ENCODE results near the gene SUDS3.
"Not testable (repeated sequence)": the region's sequence is repeated elsewhere in the genome, so short reads cannot be mapped to it uniquely, and the experiment has no call there.

The SUDS3 gene

GRCh38 chr12:118398524-118398923 lies 22.2 kb downstream of the SUDS3 start:
- no peak for DNase-seq

DNA sequence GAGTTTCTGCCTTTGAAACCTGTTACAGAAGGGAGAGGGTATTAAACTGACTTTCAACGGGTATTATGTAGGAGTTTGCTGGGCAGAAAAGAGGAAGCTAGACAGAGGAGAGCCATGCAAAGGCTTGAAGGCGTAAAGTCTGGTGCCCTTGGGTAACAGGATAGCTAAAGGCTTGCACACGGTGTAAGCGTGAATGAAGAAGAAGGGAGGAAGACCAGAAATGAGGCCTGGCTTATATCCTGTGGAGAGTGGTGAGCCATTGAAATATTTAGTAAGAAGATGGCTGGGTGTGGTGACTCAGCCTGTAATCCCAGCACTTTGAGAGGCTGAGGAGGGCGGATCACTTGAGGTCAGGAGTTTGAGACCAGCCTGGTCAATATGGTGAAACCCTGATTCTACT lies 22.6 kb downstream of the SUDS3 start:
- no peak for DNase-seq

DNA sequence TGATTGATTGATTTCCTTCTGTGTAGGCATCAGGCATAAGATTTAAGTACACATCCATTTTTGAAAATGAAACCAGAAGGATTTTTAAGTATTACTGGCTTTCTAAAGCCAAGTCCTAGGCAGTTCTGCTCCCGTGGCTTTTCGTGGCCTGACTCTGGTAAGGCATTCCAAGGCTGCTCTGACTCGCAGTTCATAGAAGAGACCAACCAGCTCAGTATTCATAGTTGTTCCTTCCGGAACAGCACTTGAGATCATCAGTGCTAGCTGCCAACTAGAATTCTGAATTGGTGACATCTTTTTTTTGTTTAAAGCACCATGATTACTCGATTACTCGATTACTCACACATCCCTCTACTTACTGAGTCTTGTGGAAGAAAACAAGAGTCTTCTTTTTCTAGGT lies 25.9 kb downstream of the SUDS3 start:
- DNase-seq, result no peak

DNA sequence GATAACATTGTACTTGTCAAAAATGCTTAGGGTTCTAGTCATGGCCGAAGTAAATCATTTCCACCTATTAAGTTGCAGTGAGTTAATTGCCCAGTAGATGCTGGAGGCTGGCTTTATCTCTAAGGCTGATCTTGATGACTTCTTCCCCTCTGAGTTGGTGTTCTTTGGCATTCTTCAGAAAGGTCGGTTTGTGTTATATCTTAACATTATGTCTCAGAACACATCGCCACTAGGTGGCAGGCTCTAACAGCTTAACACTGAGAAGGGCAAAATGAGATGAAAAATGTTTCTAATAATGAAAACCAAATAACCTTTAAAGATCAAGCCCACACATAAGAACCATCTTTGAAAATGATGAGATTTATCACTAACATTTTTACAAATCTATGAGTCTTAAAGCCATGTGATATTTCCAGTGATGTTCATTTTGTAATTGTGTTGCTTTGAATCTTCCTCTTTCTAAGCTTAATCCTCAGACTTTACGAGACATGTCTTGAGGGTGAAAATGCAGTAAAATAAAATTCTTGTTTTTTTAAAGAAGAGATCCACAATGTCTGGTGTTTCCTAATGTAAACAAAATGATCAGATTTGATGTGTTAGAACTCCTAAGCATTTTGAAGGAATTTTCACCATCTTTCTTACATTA lies 28.6 kb downstream of the SUDS3 start:
- peak; percentile 13 for DNase-seq

- not testable (repeated sequence) for DNase-seq
These were observed 31.9 kb downstream of the SUDS3 start for GRCh38 chr12:118408241-118408640.

GRCh38 chr12:118409834-118410233 lies 33.5 kb downstream of the SUDS3 start:
- DNase-seq, result no peak

DNA sequence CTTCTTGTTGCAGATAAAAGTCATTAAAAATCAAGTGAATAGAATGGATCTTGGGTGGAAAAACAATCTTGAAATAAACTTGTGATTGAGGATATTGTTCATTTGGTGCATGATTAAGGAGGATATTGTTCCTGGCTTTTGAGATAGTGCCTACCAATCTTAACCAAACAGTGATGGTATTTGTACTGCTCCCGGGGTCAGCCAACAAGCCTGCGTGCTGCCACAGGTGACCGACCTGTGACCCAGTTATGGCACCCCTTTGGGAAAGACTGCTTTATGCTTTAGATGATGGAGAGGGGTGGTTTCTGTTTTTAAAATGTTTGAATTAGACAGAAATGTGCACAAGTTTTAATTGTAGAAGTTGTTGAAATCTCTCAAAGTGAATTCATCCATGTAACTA lies 41.6 kb downstream of the SUDS3 start:
- DNase-seq, result no peak

DNA sequence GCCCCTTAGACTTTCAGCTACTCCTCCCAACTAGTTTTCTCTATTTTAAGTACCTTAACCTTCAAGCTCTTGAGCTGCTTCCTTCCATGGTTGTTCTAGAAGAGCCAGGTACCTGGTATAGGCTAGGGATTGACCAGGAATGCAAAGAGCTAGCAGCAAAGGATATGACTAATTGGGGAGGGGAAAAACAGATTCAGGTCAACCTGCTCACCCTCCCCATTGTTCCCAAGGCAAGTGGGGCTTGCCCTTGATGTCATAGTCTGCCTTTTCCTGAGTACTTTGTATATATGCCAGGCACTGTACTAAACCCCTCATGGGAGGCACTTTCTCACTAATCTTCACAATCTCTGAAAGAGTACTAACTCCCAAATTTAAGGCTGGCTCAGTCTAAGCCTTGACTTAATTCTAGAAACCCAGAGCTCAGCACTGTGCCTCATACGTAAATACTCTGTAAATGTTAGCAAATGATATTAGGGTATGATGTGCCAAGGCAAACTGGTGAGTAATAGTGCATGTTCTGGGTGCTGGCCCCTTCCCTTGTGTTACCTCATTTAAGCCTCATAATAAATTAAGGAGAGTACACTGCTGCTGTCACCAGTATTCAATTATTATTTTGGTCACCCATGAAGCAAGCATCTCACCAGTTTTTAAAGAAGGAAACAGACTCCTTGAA lies 42.2 kb downstream of the SUDS3 start:
- no peak for DNase-seq

DNA sequence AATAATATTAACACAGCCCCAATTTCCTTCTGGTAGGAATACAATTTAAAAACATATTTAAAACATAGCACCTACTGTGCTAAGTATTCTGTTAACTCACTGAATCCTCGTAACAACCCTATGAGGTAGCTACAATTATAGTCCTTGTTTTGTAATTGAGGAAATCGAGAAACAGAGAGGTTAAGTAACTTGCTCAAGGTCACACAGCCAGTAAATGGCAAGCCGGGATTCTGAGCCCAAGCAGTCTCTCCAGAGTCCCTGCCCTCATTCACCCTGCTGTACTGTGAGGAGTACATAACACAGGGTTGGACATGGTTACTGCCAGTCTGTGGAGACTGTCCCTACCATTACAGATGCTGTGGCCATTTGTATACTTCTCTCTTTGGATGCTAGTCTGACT lies 44.3 kb downstream of the SUDS3 start:
- no peak for DNase-seq

- DNase-seq, result no peak
These were observed 48.5 kb downstream of the SUDS3 start for GRCh38 chr12:118424884-118425283.

GRCh38 chr12:118425364-118425763 lies 49.0 kb downstream of the SUDS3 start:
- no peak for DNase-seq

GRCh38 chr12:118427819-118428218 lies 51.5 kb downstream of the SUDS3 start:
- DNase-seq, result no peak

DNA sequence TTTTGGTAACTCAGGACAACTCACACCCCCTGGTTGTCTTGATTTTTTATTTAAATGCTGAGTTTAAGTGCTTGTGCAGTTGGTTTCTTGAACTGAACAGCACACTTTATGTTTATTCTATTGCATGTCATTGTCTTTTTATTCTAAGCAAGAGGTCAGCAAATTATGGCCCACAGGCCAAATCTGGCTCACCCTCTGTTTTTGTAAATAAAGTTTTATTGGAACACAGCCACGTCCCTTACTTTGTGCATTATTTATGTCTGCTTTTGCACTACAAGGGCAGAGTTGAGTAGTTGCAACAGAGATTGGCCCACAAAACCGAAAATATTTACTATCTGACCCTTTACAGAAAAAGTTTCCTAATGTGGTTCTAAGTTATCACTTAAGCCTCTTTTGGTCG lies 52.3 kb downstream of the SUDS3 start:
- no peak for DNase-seq

- DNase-seq, result no peak
These were observed 53.5 kb downstream of the SUDS3 start for GRCh38 chr12:118429688-118430383.

GRCh38 chr12:118430516-118430915 lies 54.2 kb downstream of the SUDS3 start:
- no peak for DNase-seq

DNA sequence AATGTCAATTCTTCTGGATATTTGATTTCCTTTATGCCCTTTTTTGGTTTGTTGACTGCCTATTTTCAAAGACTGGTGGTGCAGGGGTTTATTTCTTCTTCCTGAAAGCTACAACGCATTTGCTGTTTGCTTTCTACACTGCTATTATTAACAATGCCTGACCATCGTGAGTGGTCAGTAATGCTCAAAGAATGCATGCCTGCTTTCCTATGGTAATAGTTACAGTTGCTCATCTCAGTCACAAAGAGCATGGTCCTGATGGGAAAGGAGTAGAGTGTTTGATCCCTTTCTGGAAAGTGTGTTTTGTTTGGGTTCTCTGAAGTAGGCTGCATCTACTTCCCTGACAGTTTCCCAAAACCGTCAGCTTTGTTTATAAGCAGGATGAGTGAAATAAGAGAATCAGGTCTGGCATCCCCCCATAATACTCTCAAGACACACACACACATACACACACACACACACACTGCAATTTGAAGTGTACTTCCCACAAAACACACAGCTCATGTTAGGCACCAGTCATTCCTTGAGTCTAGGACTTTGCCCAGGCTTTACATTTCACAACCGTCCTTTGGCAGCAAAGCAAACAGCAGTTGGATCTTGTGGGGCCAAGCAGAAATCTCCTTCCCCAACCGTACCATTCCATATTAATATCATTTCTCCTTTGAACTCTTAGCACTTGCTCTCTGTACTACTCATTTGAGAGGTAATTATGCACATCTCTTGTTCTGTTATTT lies 56.6 kb downstream of the SUDS3 start:
- no peak for DNase-seq

DNA sequence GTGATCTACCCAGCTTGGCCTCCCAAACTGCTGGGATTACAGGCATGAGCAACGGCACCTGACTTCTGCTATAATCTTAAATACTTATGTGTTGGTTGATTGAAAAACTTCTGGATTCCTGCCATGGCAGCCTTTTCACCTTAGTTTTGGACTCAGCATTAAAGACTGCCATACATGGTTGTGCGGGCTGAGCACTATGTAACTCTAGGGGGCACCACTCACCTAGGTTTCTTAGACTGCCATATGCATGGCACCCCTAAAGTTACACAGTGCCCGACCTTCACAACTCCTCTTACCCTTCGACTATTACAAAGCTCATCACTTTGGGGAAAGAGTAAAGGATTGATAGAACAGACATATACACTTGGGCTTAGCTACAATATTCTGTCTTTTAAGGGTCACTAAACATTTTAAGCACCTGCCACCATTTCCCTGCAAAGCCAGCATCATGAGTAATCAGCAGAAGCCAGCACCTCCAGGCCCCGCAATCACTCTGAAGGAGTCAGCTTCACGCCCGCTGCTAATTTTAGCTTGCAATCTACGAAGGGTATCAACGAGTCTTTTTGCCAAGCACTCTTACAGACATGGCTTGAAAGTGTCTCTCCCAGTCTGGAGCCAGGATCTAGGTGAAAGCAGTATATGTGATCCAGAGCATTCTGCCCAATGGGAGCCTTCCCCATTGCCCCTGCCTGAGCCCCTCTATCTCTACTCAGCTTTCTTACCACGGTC lies 59.8 kb downstream of the SUDS3 start:
- no peak for DNase-seq

- no peak for DNase-seq
These were observed 60.6 kb downstream of the SUDS3 start for GRCh38 chr12:118436986-118437385.

- no peak for DNase-seq
These were observed 62.7 kb downstream of the SUDS3 start for GRCh38 chr12:118439068-118439467.

DNA sequence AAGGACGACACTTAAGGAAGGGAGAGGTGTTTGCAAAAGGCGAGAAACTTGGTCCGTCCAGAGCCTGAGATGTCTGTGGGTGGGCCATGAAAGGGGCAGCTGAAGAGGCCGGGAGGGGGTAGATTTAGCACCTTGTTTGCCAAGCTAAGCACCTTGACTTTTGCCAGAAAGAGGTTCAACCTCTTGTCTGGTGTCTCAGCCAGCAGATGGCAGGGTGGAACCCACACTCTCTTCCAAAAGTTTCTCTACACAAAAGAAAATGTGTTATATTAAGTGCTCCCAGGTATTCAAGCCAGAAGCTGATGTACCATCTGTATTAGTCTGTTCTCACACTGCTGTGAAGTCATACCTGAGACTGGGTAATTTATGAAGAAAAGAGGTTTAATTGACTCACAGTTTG lies 69.9 kb downstream of the SUDS3 start:
- no peak for DNase-seq

DNA sequence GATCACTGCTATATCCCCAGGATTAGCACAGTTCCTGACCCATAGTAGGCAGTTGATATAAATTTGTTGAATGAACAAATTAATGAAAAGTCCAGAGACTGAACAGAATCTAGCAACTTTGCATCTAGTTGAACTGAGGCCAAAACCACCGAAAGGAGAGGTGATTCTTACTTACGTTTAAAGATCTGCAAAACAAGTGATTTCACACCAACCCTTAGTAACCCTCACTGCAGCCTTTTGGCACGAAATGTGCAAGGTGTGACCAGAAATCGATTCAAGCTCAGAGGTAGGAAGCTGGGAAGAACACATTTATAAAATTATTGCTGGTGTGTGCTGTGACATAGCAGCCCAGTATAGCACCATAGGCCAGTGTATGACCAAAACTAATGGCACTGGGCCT lies 70.8 kb downstream of the SUDS3 start:
- no peak for DNase-seq

DNA sequence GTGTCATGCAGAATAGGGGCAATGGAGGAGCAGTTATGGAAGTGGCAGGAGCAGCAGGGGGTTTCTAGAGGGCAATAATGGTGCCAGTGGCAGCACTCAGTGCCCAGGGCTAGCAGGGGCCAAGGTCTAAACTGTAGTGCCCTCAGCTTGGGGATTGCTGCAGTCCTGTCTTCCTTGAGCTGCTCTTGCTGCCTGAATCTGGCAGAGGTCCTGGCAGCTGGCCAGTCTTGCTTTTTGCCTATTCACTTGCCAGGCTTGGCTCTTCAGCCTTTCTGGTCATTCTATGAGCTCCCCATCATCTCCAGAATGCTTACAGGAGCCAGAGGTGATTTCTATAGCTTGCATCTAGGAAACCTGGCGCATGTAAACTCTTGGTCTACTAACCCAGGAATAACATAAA lies 72.0 kb downstream of the SUDS3 start:
- no peak for DNase-seq

DNA sequence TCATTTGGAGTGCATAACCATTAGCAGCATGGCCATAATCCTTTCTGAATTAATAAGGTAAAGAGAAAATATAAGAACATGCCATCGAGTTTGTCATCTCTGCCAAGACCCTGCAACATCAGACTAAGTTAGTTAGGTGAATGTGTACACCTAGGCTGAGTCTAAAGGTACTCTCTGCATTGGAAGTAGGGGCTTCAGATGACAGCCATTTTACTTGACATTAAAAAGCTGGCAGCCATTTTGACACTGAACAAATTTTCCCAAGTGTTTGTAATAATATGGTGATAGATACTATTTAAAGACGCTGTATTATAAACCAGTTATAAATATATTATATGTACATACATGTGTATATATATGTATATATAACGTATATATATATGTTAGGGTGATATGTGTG lies 79.0 kb downstream of the SUDS3 start:
- no peak for DNase-seq
